ENCODE results near the gene FNDC10.
"Not testable (repeated sequence)": the region's sequence is repeated elsewhere in the genome, so short reads cannot be mapped to it uniquely, and the experiment has no call there.

- not testable (repeated sequence) for TF ChIP-seq CTCF (IDR thresholded peaks at IDR 0.05; ENCODE audit: poor library complexity); EZH2phosphoT487 (IDR thresholded peaks at IDR 0.05; ENCODE audit: low read depth, severe bottlenecking, unreplicated experiment); EZH2 (IDR thresholded peaks at IDR 0.05; ENCODE audit: borderline replicate concordance)
Measured at GRCh38 chr1:1648265-1648664, 48.3 kb upstream of the FNDC10 start.

Data from hepatocyte (in vitro differentiated cells).